Fibroblast of skin of left biceps (primary cell): ENCODE measurements around the gene CFAP410.

Source experiments
- DNase-seq, 2 experiments: peaks; one replicate each; pipeline ENCODE4 v3.0.0-alpha.2; 2013; ENCODE audit warnings: low read depth in 2 of 2

The CFAP410 gene

DNA sequence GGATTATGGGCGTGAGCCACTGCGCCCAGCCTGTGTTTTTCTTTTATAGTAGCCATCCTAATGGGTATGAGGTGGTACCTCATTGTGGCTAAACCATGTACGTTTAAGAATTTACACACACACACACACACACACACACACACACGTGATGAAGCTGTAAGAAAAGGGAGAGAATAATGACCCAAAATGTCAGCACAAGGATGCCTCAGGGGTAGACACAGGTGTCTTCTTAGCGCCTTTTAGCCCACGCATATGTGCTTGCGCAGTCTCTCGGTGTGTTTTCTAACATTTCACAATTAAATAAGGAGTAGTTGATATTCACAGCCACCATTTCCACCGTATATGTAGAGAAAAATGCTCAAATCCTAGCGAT is 40.1 kb downstream of the CFAP410 start:
- DNase-seq: no peak

DNA sequence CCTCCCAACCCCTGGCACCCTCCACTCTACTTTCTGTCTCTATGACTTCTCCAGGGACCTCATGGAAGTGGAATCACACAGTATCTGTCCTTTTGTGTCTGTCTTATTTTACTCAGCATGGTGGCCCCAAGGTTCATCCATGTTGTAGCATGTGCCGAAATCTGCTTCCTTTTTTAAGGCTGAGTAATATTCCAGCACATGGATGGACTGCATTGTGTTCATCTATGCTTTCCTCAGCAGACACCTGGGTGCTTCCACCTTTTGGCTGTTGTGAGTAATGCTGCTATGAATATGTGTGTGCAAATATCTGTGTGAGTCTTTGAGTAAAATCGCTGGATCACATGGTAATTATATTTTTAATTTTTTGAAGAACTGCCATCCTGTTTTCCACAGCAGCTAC is 40.9 kb downstream of the CFAP410 start:
- DNase-seq: no peak

DNA sequence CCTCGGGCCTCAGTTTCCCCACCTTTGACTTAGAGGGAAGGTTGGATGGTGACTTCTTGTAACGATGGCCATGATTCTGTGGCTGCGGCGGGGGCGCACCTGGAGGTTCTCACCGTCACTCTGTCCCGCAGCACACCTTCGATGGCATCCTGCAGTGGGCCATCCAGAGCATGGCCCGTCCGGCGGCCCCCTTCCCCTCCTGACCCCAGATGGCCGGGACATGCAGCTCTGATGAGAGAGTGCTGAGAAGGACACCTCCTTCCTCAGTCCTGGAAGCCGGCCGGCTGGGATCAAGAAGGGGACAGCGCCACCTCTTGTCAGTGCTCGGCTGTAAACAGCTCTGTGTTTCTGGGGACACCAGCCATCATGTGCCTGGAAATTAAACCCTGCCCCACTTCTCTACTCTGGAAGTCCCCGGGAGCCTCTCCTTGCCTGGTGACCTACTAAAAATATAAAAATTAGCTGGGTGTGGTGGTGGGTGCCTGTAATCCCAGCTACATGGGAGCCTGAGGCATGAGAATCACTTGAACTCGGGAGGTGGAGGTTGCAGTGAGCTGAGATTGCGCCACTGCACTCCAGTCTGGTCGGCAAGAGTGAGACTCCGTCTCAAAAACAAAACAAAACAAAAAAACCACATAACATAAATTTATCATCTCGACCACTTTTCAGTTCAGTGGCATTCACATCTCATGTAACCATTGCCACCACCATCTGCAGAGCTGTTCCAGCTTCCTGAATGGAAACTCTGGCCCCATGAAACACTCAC is 41.5 kb downstream of the CFAP410 start:
- peak in 1 of 2 experiments; percentile 31 for DNase-seq

DNA sequence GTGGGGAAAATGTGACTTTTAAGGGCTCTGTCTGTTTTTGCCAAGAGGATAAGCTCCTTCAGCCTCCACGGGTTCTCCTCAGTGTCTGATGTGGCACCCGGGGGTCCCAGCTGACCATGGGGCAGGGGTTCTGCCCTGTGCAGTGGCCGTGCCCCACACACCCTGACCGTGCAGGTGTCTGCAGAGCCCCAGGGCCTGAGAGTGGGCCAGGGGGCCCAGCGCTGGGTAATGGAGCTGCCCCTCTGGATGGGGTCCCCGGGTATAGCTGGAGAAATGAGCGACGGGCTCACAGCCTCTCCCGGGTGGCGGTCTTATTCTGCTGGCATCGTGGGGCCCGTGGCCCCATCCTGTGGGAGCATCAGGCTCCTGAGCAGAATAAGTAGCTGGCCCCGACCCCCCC is 42.3 kb downstream of the CFAP410 start:
- DNase-seq: no peak

DNA sequence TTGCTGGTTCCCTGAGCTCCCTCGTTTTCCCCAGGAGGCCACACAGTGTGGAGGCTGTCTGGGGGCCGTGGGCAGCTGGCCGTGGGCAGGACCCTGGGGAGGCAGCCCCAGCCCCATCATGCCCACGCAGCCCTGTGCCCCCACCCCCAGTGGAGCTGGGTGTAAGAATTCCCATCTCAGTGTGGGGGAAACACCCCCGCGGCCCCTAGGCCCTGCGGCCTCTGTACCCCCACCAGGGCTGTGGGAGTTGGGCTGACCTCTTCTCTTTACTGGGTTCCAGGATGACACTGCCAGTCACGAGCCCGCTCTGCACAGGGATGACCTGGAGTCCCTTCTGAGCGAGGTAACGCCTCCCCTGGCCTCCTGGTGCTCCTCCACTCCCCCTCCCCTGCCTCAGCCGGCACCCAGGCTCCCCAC is 43.1 kb downstream of the CFAP410 start:
- DNase-seq: no peak

DNA sequence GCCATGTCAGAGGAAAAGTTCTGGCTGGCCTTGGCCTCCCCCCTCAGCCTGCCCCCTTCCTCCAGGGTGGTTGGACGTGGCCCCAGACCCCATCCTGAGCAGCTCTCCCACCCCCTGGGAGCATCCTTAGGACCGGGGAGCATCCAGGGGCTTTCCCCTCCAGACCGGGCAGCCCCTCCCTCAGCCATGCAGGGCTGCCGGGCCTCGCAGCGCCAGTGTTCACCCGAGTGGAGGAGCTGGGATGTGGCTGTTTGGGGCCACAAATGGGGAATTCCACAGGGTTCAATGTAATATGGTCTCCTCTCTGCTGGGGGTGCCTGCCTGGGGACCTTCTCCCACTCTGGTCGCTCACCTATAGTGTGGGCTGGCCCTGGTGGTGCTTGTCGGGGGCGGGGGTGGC is 43.5 kb downstream of the CFAP410 start:
- no peak for DNase-seq

DNA sequence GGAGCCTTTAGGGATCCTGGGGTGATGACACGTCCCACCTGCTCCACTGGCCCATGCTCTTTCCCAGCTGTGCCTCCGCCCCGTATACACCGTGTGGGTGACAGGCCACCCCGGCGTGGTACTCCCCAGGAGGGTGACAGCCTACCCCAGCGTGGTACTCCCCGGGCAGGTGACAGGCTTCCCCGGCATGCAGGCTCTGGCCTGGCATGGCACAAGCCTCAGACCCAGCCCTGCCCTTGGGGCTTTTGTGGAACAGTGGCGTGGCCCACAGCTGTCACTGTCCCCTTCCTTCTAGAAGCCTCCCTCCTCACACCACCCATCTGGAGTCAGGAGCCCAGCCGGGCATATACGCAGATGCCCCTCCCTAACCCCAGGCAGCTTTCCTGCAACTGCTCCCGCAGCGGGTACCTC is 44.0 kb downstream of the CFAP410 start:
- DNase-seq: no peak

DNA sequence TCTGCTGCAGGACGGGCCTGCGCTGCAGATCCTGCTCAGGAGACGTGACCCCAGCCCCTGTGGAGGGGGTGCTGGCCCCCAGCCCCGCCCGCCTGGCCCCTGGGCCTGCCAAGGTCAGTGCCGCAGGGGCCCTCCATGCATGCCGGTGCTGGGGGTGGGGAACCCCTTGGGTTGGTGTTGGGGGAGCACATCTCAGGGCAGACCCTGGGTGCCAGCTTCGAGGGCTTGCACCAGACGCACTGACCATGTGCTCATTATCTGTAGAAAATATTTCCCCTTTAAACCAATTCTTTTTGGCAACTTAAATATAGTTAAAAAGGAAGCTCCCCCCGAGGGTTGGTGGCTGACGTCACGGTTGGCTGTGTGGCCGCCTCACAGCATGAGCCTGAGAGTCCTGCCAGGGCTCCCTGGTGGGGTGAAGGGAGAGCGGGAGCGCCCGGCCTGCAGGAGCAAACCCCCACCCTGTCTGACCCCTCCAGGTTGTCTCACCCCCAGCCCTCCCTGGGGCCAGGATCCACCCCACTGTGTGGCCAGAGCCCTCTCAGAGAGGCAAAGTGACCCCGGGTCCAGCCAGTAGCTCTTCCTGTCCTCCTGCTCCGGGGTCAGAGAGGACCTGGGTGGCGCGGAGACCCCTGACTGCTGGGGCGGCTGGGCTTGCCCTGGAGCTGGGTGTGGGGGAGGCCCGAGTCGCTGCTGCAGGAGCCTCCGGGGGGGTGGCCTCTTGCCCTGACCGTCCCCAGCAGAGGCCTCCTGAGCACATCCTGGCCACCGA is 44.6 kb downstream of the CFAP410 start:
- no peak for DNase-seq

DNA sequence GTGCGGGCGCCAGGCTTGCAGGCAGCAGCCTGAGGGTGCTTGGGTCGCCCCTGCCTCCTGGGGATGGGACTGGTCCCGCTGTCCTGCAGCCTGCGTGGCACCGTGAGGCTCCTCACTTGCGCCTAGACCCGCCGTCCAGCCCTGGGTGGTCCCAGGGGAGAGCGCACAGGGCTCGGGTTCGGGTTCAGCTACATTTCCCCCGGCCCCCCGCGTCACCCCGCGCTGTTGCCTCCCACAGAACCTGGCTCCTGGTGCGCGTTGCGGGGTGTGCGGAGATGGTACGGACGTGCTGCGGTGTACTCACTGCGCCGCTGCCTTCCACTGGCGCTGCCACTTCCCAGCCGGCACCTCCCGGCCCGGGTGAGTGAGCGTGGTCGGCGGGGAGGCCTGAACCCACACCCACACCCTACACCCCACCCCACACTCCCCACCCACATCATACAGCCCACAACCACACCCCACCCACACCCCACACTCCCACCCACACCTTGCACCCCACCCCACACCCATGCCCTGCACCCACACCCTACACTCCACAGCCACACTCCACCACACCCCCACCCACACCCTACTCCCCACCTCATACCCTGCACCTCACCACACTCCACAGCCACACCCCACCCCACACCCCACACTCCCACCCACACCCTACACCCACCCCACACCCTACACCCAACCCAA is 45.5 kb downstream of the CFAP410 start:
- no peak for DNase-seq

DNA sequence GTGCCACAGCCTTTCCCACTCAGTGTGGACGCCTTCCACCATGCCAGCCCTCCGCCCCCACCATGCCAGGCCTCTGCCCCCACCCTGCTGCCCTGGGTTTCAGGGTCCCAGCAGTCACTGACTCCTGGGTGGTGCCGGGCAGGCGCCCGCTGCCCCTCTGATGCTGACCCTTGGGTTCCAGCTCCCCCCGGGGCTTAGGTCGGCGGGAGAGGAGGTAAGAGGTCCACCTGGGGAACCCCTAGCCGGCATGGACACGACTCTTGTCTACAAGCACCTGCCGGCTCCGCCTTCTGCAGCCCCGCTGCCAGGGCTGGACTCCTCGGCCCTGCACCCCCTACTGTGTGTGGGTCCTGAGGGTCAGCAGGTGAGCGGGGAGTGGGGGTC is 46.4 kb downstream of the CFAP410 start:
- DNase-seq: no peak

DNA sequence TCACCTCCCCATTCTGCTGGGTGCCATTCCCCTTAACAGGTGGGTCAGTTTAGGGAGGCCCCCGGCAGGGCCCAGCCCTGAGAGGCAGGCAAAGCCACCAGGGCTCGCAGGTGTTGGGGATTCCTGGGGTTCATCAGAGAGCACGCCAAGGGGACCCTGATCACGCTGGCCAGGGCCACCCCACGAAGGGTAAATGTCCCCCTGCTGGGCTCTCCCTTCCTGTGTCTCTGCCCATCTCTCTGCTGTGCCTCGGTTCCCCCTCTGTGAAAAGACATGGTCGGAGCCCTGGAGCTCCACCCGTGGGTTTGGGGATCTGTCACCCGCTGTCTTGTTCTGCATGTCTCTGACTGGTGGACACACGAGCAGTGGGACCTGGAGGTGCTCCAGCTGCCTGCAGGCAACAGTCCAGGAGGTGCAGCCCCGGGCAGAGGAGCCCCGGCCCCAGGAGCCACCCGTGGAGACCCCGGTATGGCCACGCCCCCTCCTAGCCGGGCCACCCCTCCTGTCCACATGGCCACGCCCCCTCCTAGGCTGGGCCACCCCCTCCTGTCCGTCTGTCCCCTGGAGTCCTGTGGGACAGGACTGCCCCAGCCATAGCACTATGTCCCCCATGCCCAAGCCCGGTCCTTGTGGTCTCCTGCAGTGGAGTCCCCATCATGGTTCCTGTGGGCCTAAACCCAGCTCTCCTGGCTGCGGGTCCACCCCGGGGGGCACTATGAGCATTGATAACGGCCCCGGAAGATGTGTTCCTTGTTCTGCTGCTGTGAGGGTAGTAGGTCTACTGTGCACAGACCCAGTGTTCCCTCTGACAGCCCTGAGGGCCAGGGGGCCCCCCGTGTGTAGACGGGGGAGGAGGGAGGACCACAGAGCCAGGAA is 47.0 kb downstream of the CFAP410 start:
- DNase-seq: no peak

DNA sequence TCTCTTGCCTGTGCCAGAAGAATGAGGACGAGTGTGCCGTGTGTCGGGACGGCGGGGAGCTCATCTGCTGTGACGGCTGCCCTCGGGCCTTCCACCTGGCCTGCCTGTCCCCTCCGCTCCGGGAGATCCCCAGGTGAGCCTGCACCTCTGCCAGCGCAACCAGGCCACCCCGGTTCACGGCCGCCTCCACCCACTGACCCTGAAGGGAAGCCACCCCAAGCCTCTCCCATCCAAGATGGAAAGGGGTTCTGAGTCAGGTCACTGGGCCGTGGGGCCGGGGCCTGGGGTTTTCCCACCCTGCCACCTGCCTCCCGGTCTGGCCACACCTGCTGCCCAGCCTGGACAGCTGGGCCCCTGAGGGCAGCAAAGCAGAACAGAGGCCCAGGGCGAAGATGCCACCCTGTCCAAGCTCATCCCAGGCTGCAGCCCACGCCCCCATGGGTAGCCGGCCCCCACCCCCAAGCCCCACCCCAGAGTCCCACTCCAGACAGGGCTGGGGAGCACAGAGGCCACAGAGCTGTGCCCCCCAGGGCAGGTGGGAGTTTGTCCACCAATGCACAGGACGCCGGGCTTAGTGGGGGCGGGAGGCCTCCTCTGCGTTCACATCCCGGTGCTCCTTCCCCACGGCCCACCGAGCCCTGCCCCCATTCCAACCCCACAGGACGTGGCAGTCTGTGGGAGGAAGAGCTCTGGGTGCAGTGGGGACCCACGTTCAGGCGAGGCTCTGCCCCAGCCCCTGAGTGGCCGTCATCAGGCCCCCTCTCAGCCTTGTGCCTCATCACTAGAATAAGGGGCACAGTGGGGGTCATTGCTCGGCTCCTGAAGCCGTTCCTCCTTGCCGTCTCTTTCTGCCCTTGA is 47.9 kb downstream of the CFAP410 start:
- no peak for DNase-seq

DNA sequence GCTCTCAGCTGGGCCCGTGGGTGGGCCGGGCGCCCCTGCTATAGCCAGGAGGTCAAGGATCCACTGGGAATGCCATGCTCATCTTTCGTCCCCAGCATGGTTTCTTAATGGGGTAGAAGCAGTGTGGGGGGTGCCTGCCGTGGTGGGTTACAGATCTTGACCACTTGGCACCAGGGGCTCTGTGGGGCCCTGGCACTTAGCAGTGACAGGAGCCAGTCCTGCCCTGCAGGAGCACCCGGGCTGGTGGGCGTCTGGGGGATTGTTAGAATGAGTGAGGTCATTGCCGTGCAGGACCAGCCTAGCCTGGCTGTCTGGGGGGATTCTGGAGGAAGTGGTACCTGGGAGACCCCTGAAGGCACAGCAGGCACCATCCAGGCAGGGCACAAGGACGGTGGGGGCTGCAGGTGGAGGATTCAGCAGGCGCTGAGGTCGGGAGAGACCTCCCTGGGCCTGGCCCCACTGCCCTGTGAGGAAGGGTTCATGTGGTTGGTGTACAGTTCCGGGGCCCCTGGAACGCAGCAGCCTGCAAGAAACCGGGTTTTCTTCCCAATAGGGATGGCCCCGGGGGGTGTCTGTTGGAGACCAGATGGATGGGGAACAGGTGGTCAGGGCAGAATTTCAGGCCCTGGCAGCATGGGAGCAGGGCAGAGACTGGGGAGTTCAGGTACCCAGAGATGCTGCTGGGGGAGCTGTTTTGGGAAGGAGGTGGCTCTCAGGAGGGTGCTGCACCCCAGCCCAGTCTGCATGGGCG is 48.7 kb downstream of the CFAP410 start:
- no peak for DNase-seq

DNA sequence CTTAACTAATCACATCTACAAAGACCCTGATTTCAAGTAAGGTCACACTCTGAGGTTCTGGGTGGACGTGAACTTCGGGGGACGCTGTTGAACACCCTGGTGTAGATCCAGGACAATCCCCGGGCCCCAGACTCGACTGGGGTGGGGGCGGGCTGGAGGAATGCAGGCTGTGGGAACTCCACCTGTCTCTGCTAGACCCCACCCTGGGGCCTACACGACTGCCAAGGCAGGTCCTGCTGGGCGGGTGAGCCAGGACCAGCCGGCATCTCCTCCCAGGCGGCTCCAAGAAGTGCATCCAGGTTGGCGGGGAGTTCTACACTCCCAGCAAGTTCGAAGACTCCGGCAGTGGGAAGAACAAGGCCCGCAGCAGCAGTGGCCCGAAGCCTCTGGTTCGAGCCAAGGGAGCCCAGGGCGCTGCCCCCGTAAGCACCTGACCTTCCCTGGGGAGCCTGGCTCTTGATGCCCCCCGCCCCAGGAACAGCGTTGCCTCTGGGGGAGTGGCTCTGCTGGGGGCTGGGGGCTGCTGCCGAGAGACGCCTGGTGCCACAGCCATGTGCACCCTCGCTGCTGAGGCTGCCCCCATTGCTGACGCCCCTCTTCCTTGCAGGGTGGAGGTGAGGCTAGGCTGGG is 49.7 kb downstream of the CFAP410 start:
- no peak for DNase-seq

DNA sequence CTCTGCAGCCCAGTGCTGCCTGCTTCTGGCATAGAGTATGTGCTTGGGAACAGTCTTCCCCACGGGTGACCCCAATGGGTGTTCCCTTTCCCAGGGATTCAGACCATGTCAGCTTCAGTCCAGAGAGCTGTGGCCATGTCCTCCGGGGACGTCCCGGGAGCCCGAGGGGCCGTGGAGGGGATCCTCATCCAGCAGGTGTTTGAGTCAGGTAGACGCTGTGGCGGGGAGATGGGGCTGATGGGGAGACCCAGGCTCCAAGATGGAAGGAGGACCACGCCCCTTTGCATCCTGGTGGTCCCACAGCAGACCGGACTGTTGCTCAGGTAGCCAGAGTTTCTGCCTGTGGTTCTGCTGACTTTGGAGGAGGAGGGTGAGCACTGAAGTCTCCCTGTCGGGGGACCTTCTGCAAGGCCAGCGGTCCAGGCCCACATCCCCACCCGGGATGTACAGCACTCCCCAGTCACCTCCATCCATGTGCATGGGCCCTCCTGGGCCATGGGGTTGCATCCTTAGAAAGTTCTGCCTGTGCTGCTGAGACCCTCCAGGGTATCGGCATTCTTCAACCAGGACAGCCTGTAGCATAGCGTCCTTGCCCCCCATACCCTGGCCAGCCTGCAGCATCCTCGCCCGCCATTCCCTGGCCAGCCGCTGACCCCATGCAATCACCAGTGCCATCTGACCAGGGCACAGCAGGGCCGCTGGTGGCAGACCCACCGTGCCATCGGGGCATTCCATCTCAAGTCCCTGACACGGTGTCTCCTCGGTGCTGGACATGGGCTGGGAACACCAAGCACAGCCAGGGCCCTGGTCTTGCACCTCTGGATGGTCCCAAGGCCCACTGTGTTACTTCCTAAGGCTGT is 50.7 kb downstream of the CFAP410 start:
- DNase-seq: no peak

DNA sequence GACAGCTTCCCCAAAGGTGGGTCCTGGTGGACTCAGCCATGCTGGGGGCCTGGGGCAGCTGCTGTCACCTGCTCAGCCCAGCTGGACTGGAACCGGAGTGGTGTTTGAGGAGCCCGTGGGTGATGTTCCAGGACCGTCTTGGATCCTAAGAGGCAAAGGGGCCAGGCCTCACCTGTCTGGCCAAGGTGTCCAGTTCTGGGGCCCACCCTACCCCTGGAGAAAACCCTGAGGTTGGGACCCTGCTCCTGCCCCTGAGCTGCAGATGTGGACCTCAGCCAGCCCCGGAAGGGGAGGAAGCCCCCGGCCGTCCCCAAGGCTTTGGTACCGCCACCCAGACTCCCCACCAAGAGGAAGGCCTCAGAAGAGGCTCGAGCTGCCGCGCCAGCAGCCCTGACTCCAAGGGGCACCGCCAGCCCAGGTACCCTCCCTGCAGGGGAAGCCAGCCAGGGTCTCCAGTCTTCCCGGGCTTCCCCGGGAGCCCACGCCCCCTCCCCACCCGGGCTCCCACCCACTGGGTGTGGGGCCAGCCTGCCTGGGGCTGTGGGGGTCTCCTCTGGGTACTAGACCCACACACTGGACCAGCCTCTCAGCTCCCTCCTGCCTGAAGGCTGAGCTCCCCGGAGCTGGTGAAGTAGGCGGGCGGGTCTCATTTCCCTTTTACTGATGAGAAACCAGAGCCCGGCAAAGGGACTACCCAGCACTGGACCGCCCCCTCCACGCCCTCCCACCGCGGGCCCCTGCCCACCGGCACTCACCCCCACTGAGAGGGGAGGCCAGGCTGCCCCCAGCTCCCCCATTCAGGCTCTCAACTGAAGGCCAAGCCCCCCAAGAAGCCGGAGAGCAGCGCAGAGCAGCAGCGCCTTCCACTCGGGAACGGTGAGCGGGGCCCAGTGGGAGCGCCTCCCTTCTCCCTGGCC is 52.2 kb downstream of the CFAP410 start:
- no peak for DNase-seq

DNA sequence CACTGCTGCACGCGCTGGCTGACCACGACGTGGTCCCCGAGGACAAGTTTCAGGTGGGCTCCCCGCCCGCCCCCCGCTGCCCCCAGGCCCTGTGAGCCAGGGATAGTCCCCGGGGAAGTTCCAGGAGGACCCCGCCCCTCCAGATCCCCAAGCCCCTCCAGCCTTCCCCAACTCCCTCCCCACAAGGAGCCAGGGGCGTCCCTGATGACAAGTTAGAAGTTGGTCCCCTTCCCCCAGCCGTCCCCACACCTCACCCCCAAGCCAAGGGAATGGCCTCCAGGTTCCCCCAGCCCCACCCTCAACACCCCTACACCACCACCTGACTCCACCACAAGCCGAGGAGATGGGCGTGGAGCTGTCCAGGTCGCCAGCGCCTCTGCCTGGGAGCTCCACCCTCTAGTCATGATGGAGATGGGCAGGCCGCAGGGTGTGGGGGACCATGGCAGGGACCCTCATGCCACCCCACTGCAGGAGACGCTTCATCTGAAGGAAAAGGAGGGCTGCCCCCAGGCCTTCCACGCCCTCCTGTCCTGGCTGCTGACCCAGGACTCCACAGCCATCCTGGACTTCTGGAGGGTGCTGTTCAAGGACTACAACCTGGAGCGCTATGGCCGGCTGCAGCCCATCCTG is 53.0 kb downstream of the CFAP410 start:
- DNase-seq: no peak
